Occipital lobe (tissue), 2 donors: ENCODE results near the gene TPSD1. TPM values are rescaled to one million over a fixed set of nuclear protein-coding genes. Genes with fewer than 3 reads are reported as not detected.
"Not testable (repeated sequence)": the region's sequence is repeated elsewhere in the genome, so short reads cannot be mapped to it uniquely, and the experiment has no call there.

Experiments
- DNase-seq: peaks from one replicate; lab custom pipeline; 2025; lab: John Stamatoyannopoulos, UW
- total RNA-seq: library from RNA; depleted of rRNA; stranded (reverse); fragments of >200 nt; gene quantifications from one replicate; pipeline ENCODE4 v1.2.3, GENCODE V29; 2014

TPSD1 gene
- total RNA-seq, 1 donor from 2014 or later: not detected

GRCh38 chr16:1279945-1280589 is 24.2 kb downstream of the TPSD1 start:
- DNase-seq: no peak

- no peak for DNase-seq
Observed at GRCh38 chr16:1280783-1281182, 24.9 kb downstream of the TPSD1 start.

- DNase-seq: no peak
Observed at GRCh38 chr16:1281517-1281916, 25.6 kb downstream of the TPSD1 start.

- no peak for DNase-seq
Observed at GRCh38 chr16:1282324-1282973, 26.6 kb downstream of the TPSD1 start.

GRCh38 chr16:1283296-1283695 is 27.4 kb downstream of the TPSD1 start:
- DNase-seq: no peak

GRCh38 chr16:1283996-1284616 is 28.2 kb downstream of the TPSD1 start:
- DNase-seq: no peak

- DNase-seq: no peak
Observed at GRCh38 chr16:1285669-1286512, 30.0 kb downstream of the TPSD1 start.

- DNase-seq: no peak
Observed at GRCh38 chr16:1286513-1287094, 30.7 kb downstream of the TPSD1 start.

GRCh38 chr16:1287982-1288670 is 32.3 kb downstream of the TPSD1 start:
- DNase-seq: no peak

GRCh38 chr16:1288813-1289476 is 33.1 kb downstream of the TPSD1 start:
- no peak for DNase-seq

- DNase-seq: no peak
Observed at GRCh38 chr16:1289477-1289866, 33.6 kb downstream of the TPSD1 start.

GRCh38 chr16:1290063-1290501 is 34.2 kb downstream of the TPSD1 start:
- DNase-seq: no peak

- no peak for DNase-seq
Observed at GRCh38 chr16:1290860-1291575, 35.1 kb downstream of the TPSD1 start.

GRCh38 chr16:1291576-1291974 is 35.7 kb downstream of the TPSD1 start:
- no peak for DNase-seq

- not testable (repeated sequence) for DNase-seq
Observed at GRCh38 chr16:1292208-1292607, 36.3 kb downstream of the TPSD1 start.

GRCh38 chr16:1292808-1293207 is 36.9 kb downstream of the TPSD1 start:
- not testable (repeated sequence) for DNase-seq

- DNase-seq: no peak
Observed at GRCh38 chr16:1293921-1294656, 38.2 kb downstream of the TPSD1 start.

- no peak for DNase-seq
Observed at GRCh38 chr16:1295465-1295864, 39.6 kb downstream of the TPSD1 start.

- DNase-seq: not testable (repeated sequence)
Observed at GRCh38 chr16:1296688-1297017, 40.8 kb downstream of the TPSD1 start.
